Measurements from ENCODE around the gene PTPRM.

DNA sequence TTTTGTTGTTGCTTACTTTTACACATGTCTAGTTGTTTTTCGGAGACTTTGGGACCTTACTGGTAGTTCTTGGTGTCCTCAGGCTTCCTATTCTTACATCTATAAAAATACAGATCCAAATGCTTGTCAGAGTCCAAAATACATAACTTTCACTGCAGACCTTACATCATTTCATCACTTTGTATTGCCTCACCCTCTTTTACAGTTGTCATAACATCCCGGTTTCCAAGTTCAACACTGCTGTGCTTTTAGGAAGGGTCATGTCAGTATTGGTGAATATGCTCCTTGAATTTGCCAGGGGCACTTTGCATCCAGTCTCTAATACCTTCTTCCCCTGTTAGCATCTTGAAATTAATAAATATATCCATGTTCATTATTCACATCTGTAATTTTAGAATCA lies 523.9 kb downstream of the PTPRM start:
- TF ChIP-seq HDAC2 (IDR thresholded peaks at IDR 0.05; ENCODE audit: borderline replicate concordance in 1 of 2, low read depth in 2 of 2, low read length in 2 of 2) (no peak), JUND (IDR thresholded peaks at IDR 0.05; ENCODE audit: low read length) (no peak), EZH2 (IDR thresholded peaks at IDR 0.05; ENCODE audit: low read depth, low read length, severe bottlenecking) (no peak), NRF1 (IDR thresholded peaks at IDR 0.05; ENCODE audit: low read depth, low read length) (no peak), BRCA1 (IDR thresholded peaks at IDR 0.05; ENCODE audit: low read depth, low read length) (no peak), GABPA (IDR thresholded peaks at IDR 0.05; ENCODE audit: borderline replicate concordance, insufficient read depth, low read length) (no peak), SP2 (IDR thresholded peaks at IDR 0.05; ENCODE audit: low read length) (no peak), POLR2A (IDR thresholded peaks at IDR 0.05; ENCODE audit: control extremely low read depth in 1 of 2, low read depth in 2 of 2, low read length in 2 of 2) (no peak), RFX5 (IDR thresholded peaks at IDR 0.05; ENCODE audit: borderline replicate concordance, low read depth, low read length) (no peak), CBX5 (IDR thresholded peaks at IDR 0.05; ENCODE audit: low read depth, low read length) (no peak), JUN (IDR thresholded peaks at IDR 0.05; ENCODE audit: low read depth, low read length) (no peak)
- TF ChIP-seq, protein P1, sequence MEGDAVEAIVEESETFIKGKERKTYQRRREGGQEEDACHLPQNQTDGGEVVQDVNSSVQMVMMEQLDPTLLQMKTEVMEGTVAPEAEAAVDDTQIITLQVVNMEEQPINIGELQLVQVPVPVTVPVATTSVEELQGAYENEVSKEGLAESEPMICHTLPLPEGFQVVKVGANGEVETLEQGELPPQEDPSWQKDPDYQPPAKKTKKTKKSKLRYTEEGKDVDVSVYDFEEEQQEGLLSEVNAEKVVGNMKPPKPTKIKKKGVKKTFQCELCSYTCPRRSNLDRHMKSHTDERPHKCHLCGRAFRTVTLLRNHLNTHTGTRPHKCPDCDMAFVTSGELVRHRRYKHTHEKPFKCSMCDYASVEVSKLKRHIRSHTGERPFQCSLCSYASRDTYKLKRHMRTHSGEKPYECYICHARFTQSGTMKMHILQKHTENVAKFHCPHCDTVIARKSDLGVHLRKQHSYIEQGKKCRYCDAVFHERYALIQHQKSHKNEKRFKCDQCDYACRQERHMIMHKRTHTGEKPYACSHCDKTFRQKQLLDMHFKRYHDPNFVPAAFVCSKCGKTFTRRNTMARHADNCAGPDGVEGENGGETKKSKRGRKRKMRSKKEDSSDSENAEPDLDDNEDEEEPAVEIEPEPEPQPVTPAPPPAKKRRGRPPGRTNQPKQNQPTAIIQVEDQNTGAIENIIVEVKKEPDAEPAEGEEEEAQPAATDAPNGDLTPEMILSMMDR (IDR thresholded peaks at IDR 0.05; ENCODE audit: control extremely low read depth in 1 of 3, insufficient read depth in 1 of 3, low read depth in 1 of 3, low read length in 3 of 3), result no peak
